Pancreas (tissue), 10 donors: ENCODE measurements around the gene ILF2. TPM values are rescaled to one million over a fixed set of nuclear protein-coding genes. Genes with fewer than 3 reads are reported as not detected.

ENCODE experiments used
- ATAC-seq, 4 donors: fragments of 200-7000 bp; cut with Tn5 transposase; one replicate each; pipeline versions ENCODE4 v1.8.0 to v1.9.1; 2020; ENCODE audit warnings: mild to moderate bottlenecking in 4 of 4, moderate library complexity in 4 of 4
- DNase-seq, 6 donors: peaks; one replicate each; pipeline ENCODE4 v3.0.0-alpha.2; 2020
- FAIRE-seq: peaks from 2 replicates; lab custom pipeline; 2012; peaks lifted over from hg19 to GRCh38; lab: Jason Lieb, UNC
- H3K27ac ChIP-seq, 4 donors: fragments of 200-600 bp; sonication (generic); 1 replicate in 3 of 4; 2 replicates in 1 of 4; pipeline versions ENCODE4 v1.5.0 to v1.8.0; 2020
- H3K27me3 ChIP-seq, 4 donors: fragments of 200-600 bp; one replicate each; pipeline ENCODE4 v1.8.0; 2021
- H3K36me3 ChIP-seq, 3 donors: fragments of 200-600 bp; sonication (generic) in 1 of 3; one replicate each; pipeline versions ENCODE4 v1.5.0 to v1.8.0; 2020 to 2021
- H3K4me1 ChIP-seq, 3 donors: fragments of 200-600 bp; one replicate each; pipeline ENCODE4 v1.8.0; 2021
- H3K4me3 ChIP-seq, 4 donors: fragments of 200-600 bp; sonication (generic) in 2 of 4; one replicate each; pipeline versions ENCODE4 v1.5.0 to v1.8.0; 2020 to 2021
- H3K9me3 ChIP-seq, 4 donors: fragments of 200-600 bp; one replicate each; pipeline ENCODE4 v1.8.0; 2021
- WGBS, 2 donors: extraction: QIAGEN DNeasy Blood & Tissue Kit; methylation state at CpG; one replicate each; pipeline ENCODE4 v1.1.7; 2013; 5-methylcytosine and 5-hydroxymethylcytosine counted together
- intact Hi-C, 3 donors: fragments of 100-400 bp; cut with DNase I; formaldehyde crosslinking; loops; one replicate each; pipeline versions ENCODE4 v1.11.1 to v1.14.2; 2022
- polyA plus RNA-seq, 2 donors: library from polyadenylated mRNA; stranded (reverse); fragments of 200-250 nt; gene quantifications; one replicate each; pipeline ENCODE4 v1.2.3, GENCODE V29; 2013
- total RNA-seq, 6 donors: library from RNA; stranded (reverse); fragmentation: NEBNext Ultra II Directional in 4 of 6; extraction: Animal tissue kit (Norgen Biotek cat#: 25700) in 4 of 6; gene quantifications; one replicate each; pipeline versions ENCODE4 v1.2.1 to v1.2.4, GENCODE V29; 2021 to 2023
- TF ChIP-seq, protein P1 (sequence below), 4 donors: fragments of 200-600 bp; sonication (generic) in 3 of 4; IDR thresholded peaks; one replicate each; pipeline versions ENCODE4 v1.5.0 to v1.8.0; 2021; ENCODE audit warnings: antibody characterized with exemption in 4 of 4
- donor health status: healthy with polysubstance abuse.
- donor health status: DM: no; HTN: no; CAD: no; lungs with moderate emphysema.
- donor health status: DM: no; HTN: no; CAD: no.
- donor health status: control.
- donor health status: control.
- donor health status: Bipolar disorder and iron deficiency.
- donor health status: DM: yes; HTN: yes; CAD: no.
- donor health status: DM: no; HTN: no; CAD: no.
- donor health status: DM: no; HTN: no; CAD: no.
- donor health status: DM: yes; HTN: yes; CAD: no.

ILF2 gene
- total and polyA plus RNA-seq, 8 donors: 25.7 to 63.2 (median 54.3) TPM

DNA sequence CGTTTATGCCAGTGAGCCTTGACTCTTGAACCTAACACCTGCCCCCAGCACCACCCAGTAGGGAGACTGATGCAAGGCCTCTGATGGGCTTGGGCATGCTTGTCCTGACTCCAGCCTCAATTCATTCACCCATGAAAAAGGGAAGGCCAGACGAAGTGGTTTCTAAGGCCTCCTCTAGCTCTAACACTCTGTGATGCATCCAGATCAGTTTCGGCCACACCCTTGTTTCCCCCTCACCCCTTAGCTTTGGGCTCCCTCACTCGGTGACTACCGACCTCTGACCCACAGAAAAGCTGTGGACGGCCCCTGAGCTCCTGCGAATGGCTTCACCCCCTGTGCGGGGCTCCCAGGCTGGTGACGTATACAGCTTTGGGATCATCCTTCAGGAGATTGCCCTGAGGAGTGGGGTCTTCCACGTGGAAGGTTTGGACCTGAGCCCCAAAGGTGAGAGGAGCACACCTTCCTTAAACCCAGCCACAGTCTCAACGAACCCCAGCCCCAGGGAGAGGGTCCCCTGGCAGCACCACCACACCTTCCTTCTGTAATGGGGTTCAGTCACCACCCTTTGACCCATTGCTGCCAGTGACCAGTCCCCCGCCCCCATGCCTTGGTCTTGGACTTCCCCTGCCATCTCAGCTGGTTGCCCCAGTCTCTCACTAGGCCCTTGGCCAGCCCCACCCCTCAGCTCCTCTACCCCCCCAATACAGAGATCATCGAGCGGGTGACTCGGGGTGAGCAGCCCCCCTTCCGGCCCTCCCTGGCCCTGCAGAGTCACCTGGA is 16.7 kb upstream of the ILF2 start:
- 77 to 81% methylated on average over 15 to 16 of the region's 16 CpGs for WGBS, 2 donors
- ATAC-seq (no peak), FAIRE-seq (no peak), DNase-seq (no peak)
- intact Hi-C loops: no loop called here
- Histone ChIP-seq H3K27me3 (no peaks in the 10 kb centered on the region), H3K4me3 (no peak overlapping the region), H3K27ac (no peak overlapping the region), H3K36me3 (no peaks in the 10 kb centered on the region), H3K9me3 (no peaks in the 10 kb centered on the region), H3K4me1 (no peaks in the 10 kb centered on the region)
- TF ChIP-seq, protein P1, sequence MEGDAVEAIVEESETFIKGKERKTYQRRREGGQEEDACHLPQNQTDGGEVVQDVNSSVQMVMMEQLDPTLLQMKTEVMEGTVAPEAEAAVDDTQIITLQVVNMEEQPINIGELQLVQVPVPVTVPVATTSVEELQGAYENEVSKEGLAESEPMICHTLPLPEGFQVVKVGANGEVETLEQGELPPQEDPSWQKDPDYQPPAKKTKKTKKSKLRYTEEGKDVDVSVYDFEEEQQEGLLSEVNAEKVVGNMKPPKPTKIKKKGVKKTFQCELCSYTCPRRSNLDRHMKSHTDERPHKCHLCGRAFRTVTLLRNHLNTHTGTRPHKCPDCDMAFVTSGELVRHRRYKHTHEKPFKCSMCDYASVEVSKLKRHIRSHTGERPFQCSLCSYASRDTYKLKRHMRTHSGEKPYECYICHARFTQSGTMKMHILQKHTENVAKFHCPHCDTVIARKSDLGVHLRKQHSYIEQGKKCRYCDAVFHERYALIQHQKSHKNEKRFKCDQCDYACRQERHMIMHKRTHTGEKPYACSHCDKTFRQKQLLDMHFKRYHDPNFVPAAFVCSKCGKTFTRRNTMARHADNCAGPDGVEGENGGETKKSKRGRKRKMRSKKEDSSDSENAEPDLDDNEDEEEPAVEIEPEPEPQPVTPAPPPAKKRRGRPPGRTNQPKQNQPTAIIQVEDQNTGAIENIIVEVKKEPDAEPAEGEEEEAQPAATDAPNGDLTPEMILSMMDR (IDR thresholded peaks at IDR 0.05): no peak

- no peaks in the 10 kb centered on the region for H3K36me3 ChIP-seq
- FAIRE-seq: no peak
Observed at GRCh38 chr1:153685544-153686340, 14.9 kb upstream of the ILF2 start.

GRCh38 chr1:153684892-153685291 is 14.1 kb upstream of the ILF2 start:
- no peak for DNase-seq

More at GRCh38 chr1:153685544-153686340, 14.9 kb upstream of the ILF2 start:
- intact Hi-C loops: no loop called here
- no peaks in the 10 kb centered on the region for H3K27me3 ChIP-seq
- ATAC-seq: no peak
- TF ChIP-seq, protein P1 (IDR thresholded peaks at IDR 0.05): no peak
- DNase-seq: no peak
- WGBS, 2 donors: 69 to 77% methylated on average over 11 of the region's 11 CpGs
- no peaks in the 10 kb centered on the region for H3K9me3 ChIP-seq
- H3K4me1 ChIP-seq: no peaks in the 10 kb centered on the region
- no peak overlapping the region for H3K4me3 ChIP-seq
- no peak overlapping the region for H3K27ac ChIP-seq

GRCh38 chr1:153683854-153684253 is 13.1 kb upstream of the ILF2 start:
- TF ChIP-seq, protein P1 (IDR thresholded peaks at IDR 0.05): no peak
- H3K36me3 ChIP-seq: no peaks in the 10 kb centered on the region
- no peaks in the 10 kb centered on the region for H3K9me3 ChIP-seq
- H3K27ac ChIP-seq: no peak overlapping the region
- H3K4me3 ChIP-seq: no peak overlapping the region
- intact Hi-C loops: loop anchor here in 1 of 3 donors (5.0 kb wide), 1 partner anchor 58 kb away; no protein-coding TSS in a partner anchor
- ATAC-seq (peak in 1 of 4 donors; percentile 18), FAIRE-seq (no peak), DNase-seq (no peak)
- no peaks in the 10 kb centered on the region for H3K4me1 ChIP-seq
- no peaks in the 10 kb centered on the region for H3K27me3 ChIP-seq
- 74 to 76% methylated on average over 5 of the region's 5 CpGs for WGBS, 2 donors

More at GRCh38 chr1:153684892-153685291, 14.1 kb upstream of the ILF2 start:
- H3K4me1 ChIP-seq: no peaks in the 10 kb centered on the region
- no peak overlapping the region for H3K27ac ChIP-seq
- ATAC-seq: no peak
- 53 to 68% methylated on average over 12 of the region's 12 CpGs for WGBS, 2 donors
- no peak overlapping the region for H3K4me3 ChIP-seq
- TF ChIP-seq, protein P1 (IDR thresholded peaks at IDR 0.05): no peak
- intact Hi-C loops: loop anchor here in 1 of 3 donors (5.0 kb wide), 1 partner anchor 57 kb away; no protein-coding TSS in a partner anchor
- H3K27me3 ChIP-seq: no peaks in the 10 kb centered on the region
- no peaks in the 10 kb centered on the region for H3K9me3 ChIP-seq
- no peaks in the 10 kb centered on the region for H3K36me3 ChIP-seq
- FAIRE-seq: no peak
